HG03575 (cell line): ENCODE measurements around the gene GRXCR1.

Source experiments
- ATAC-seq: cut with Tn5 transposase; IDR thresholded peaks from one replicate; pipeline ENCODE4 v1.9.1; 2021; ENCODE audit not compliant: unreplicated experiment, insufficient number of reproducible peaks, low FRiP score; ENCODE audit errors: extremely low read depth

Gene GRXCR1

DNA sequence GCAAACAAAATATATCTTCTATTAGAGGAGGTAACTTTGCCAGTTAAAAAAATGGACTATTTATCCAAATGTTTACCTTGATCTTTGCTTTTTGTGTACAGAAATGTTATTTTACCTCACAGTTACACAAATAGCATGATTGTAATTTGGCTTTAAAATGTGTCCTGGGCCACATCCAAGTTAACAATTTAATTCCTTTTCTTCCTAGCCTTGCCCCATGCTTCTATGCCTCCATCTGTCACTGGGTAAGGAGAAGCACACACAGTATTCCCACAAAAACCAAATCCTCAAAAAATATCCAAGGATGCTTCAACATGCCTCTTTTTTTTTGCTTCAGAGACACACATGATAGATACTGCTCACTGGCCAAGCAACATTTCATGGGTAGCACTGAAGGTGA lies 30.9 kb downstream of the GRXCR1 start:
- no peak for ATAC-seq

DNA sequence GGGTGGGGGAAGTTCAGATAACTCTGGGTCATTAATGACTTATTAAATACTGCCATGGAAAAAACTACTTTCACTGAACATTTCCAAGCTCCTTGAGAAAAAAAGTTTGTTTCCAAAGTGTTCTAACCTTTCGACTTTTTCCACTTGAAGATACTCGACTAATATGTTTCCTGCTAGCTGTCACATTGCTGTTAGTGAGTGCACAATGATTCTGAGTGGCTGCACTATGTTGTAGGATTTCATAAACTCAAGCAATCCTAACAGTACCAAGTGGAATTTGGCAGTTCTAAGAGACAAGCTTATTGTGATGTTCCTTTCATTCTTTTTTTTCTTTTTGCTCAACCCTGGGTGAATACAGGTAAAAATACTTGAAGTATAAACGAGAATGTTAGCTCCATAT lies 33.4 kb downstream of the GRXCR1 start:
- no peak for ATAC-seq

DNA sequence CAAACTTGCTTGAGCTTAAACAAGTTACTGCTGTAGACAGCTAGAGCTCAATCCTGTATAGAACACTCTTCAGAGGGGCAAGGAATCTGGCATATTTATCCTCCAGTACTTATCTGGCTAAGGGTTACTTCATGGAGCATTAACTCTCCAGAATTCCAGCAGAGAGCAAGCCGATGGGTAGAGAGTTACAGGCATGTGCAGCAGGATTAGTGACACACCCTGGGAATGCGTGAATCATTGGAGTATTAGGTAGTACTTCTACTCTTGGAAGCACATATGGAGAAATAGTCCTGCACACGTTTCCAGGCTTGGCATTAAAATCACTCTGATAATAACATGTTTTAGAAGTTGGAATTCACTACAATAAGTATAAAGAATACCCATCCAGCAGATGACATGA lies 35.4 kb downstream of the GRXCR1 start:
- no peak for ATAC-seq

DNA sequence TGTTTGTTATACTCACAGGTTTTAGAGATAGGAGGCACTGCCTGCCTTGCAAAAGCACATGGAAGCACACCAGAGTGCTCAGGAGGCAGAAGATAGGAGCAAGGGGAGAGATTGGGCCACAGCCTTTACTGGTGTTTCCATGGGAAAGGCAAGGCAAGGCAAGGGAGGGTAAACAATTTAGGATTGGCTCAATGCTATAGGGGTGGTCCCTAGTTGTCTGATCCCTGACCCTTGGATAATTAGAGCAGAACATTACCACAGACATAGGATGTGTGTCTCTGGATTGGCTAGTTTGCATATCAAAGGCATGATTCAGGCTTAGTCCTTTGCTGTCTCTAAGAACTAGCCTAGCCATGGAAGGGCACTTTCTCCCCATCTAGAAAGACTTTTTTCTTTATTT lies 36.1 kb downstream of the GRXCR1 start:
- ATAC-seq = no peak

DNA sequence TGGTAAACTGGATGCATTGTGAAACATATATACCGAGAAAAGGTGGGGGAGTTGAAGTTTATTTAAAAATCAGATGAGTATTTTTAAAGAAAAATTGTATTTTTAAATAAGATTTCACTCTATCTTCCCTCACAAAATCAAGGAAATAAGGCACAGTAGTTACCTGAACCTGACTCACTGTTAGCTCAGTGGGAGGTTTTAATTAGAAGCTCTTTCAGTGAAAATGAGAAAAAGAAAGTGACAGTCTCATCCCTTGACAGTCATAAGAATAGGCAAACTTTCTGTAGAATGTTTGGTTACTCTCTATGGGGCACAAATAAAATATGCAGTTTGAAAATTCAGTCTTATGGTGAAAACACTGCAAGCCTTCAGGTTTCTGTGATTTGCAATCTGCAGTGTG lies 49.7 kb downstream of the GRXCR1 start:
- ATAC-seq = no peak

DNA sequence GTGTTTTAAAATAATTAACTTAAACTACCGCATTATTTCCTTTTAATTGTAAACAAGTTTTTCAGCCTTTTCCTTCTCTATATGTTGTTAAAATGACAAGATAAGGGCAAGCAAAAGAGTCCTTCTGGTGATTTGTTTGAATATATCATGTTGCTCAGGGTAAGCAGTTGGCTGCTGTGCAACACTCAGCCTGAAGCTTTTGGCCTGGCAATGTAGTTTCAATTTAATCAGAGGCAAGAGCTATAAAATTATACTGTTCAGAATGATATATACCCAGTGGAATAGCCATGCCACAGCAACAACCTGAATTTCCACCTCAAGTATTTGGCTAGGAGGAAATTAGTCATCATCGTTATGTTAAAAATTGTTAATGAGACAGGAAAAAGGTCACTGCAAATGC lies 53.4 kb downstream of the GRXCR1 start:
- no peak for ATAC-seq

DNA sequence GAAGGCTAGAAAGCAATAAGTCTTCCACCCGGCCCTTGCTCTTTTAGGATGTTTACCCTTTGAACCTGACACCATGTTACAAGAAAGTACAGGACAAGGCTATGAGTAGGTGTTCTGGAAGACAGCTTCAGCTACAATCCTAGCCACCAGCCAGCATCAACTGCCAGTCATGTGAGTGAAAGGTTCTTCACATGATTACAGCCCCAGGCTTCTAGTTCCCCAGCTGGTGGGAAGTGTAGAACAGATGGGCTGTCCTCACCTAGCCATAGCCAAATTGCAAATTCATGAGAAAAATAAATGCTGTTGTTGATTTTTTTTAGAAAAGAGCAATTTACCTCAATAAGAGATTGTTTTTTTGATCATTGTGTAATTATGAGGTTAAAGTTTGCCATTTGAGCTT lies 60.8 kb downstream of the GRXCR1 start:
- ATAC-seq = no peak

DNA sequence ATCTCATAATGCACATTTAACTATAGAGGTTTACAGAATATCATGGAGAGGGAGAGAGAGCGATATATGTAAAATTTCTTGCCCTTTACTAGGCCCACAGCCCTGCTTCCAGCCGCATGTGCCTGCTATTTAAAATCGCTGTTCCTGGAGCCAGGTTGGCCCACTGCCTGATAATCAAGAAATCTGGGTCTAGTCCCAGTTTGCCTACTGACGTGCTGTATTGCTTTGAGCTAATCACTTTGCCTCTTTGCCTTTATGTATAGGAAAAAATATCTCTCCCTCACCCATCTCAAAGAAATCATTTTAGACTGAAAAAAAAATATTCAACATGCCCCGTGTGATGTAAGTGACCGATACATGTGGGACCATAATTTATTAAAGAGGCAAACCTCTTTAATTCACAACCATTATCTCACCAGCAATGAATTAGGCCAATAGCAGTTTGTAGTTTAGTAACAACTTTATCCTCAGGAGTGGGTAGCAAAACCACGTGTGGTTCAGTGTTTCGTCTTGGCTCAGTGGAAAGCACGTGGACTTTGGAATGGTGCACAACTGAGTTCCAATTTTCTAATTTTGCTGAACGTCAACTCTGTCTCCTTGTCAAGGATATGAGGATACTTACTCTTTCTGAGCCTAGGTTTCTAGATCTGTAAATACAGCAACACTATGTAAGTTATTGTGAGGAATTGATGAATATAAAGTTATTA lies 62.6 kb downstream of the GRXCR1 start:
- no peak for ATAC-seq

DNA sequence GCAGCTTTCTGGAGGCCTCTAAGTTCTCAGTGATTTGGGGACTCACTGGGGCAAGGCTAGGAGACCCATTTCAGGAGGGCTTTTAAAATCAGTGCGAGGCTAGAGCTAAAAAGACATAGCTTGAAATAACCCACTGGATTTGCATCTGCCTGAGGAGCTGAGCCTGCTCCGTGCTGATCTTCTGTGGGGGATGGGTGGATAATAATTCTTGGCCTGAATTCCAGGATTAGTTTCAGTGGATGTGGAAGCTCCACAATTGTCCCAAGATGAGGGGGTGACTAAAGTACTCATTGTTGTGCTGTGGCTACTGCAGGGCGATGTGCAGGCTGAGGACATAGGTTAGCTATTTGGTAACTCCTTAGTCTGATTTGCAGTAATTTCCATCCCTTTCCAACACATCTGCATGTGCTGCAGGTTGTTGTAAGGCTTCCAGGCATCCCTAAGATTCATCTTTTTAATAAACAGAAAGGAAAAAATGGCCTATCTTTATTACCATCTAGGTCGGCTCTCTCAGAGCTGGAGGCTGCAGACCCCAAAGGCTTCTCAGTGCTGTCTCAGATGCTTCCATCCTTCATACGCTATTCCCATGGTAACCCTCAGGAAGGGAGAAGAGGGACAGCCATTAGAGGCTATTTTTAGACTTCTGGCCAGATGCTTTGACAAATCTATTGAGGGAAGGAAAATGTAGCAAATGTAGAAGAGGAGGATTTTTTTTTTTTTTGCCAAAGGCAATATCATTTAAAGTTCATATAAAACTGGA lies 63.4 kb downstream of the GRXCR1 start:
- ATAC-seq = no peak

DNA sequence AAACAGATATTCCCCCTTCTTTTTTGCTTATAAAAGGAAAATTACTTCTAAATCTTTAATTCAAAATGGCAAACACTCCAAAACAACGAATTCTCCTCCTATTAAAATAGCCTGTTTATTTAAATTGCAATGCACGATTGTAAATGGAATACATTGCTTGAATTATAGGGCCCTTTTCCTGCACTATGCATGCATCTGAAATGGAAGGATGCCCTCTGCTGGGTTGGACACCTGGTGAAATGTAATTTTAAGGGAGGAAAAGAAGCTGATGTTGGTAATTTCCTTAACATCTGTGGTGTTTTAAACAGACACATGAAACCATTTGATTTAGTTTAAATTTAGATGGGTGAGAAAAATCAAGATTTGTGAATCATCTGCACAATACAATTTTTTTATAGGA lies 72.8 kb downstream of the GRXCR1 start:
- no peak for ATAC-seq

DNA sequence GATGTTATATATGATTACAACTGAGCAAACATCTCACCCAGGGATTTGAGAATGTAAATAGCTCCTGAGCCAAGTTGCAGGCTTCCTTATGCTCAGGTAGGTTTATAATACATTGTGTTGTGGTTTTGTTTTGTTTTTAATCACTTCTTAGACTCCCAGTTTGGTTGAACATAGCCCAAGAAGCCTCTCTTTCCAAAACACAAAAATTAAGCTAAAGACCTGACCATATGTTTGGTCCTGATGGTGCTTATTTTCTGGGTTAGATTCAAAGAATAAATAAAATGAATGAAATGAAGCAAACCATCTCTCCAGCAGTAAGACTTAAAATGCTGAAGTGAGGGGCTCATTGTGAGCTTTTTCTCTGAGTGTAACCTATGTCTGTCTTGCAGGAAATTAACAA lies 93.5 kb downstream of the GRXCR1 start:
- ATAC-seq = no peak

DNA sequence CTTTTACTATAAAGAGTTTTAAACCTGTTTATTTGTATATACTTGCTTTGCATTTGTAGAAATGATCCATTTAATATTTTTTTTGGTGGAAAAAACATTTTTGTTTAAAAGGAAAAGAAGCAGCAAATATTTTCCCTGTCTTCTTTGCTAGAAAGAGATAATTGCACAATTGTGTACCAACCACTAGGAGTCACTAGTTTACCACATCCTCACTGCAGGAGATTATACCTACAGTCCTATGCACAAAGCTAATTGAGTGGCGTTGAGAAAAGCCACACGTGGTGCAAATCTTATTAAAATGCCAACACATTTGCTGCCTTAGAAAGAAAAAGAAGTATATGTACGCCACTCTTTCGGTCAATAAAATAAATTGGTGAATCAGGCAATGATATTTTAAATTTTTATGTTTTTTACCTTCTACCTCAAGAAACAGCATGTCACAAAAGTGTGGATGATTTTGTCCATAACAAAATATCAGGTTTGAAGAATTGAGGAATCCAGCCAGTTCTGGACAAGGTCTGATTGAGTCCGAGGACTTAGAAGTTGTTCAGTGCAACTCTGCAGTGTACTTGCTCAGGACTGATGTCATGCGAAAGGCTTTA lies 102.9 kb downstream of the GRXCR1 start:
- ATAC-seq = no peak

DNA sequence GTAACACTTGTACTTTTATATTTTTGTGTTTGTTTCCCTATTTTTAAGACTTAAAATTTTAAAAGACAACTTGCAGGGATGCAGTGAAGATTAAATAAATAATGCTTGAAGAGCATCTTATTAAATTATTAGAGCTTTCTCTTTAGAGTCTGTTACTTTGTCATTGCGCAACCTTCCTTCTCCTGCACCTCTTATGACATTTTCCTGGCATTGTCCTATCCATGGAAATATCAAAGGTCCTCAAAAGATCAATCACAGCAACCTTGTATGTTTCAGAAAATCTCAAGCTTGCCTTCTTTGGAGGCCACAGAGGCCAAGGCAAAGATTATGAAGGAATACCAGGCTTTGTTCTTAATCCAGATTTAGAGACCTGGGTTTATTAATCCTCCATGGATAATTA lies 116.3 kb downstream of the GRXCR1 start:
- ATAC-seq = no peak

DNA sequence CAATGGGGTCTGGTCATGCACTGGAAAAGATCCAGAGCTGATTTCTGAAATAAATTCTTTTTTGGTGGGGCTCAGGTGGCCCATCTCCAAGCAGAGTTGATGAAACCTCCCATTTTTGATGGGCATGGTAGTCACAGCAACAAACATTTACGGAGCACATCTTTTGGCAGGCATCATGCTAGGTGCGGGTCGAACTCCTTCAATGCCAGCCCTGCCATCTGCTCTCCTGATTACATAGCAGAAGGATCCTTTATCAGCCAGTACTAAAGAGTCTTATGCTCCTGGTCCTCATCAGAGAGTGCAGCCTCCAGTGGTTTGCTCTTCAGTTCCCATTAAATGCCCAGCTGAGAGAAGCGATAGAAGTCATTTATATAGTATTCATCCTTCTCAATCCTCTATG lies 121.7 kb downstream of the GRXCR1 start:
- no peak for ATAC-seq

DNA sequence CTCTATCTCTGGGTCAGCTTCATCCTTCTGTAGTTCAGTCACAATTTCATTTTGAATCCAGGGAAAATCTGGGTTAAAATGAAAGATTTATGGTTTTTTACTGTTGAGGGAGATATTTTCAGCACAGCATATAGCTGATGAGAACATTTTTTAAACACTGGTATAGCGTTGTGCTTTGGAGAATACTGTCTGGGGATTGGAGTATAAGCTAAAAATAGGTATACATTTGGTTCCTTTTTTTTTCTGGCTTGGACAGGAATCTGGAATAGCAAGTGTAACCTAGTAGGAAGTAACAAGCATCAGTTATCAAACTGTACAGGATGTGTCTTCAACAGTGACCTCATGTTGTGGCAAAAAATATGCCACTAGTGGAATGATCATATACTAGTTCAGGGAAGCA lies 149.1 kb downstream of the GRXCR1 start:
- no peak for ATAC-seq

DNA sequence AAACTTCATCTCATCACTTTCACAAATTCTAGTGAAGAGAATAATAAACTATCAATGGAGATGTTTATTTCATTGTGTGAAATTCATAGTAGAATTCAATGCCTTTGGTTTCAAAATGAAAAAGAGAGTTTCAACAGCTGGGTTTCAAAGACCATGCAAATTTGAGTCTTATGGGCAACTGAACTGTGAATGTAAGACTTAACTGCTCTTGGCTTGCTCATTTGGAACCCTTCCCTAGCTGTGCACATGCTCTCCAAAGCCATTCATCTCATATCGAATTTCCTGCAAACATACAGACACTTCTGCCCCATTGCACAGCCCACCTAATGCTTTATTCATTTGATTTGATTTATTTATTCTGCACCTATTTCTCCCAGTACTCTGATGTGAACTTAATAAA lies 154.5 kb downstream of the GRXCR1 start:
- ATAC-seq = no peak

DNA sequence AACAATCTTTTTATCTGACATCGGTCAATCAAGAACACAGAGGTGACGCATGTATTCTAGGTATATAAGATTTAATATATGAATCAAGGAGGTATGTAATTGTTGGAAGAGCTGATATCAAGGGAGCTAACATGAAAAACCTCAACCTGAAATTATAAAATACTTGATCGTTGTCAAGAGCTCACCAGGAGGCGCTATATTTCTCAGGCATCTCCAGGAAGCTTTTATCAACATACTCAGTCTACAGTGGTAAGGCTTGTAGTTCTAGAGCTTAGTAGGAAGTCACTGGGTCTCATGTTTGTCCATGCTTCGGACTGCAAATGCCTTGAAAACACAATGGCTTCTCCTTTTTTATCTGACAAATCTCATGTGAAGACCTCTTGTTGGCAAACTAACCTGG lies 156.1 kb downstream of the GRXCR1 start:
- no peak for ATAC-seq

DNA sequence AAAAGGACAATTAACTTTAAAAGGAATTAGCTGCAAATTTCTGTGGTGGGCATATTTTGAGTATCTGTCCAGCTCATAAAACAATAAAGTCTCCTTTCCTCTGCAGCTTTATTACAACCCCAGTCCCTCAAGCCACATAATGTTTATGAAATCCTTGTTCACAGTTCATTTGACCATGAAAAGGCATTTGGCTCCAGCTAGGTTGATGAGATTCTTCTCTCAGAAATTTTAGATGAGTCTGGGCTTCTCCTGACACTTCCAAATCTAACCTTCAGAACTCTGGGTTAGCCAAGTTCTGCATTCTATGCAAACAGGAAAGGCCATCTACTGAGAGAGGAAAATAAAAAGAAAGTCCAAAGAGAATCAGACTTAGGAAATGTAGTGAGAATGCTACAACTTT lies 156.8 kb downstream of the GRXCR1 start:
- no peak for ATAC-seq

DNA sequence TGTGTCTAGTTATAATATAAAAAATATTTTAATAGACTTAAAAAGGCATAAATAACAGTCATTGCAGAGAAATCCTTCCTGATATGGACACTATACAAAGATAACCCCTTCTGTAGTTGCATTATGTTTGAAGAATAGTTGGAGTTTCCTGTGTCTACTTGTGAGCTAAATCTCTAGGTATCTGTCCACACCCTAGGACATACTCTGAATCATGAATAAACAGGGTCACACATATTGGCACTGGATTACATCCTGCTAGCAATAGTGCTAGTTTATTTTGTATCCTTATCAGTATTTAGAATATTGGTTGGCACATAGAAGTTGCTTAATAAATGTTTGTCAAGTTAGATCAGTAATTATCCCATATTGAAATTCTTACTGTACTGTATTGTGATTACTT lies 173.9 kb downstream of the GRXCR1 start:
- ATAC-seq = no peak

DNA sequence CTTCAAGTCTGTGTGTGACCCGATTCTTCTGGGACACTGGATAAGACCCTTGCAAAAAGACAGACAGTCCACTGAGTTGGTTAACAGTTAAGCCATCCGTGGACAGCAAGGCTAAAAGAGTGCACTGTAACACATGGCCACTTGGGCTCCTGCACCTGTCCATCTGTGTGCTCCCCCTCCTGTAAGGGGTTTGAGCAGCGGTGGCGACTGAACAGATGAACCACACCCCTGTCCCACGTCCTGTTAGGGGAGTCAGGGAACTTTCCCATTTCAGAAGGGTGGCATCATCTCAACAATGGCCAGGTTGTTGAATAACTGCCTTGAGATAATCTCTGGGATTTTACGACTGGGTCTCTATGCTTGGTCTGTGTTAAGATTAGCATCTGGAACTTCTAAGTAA lies 178.6 kb downstream of the GRXCR1 start:
- ATAC-seq = no peak
